ENCODE measurements around the gene RPL13A.
"Not testable (repeated sequence)": the region's sequence is repeated elsewhere in the genome, so short reads cannot be mapped to it uniquely, and the experiment has no call there.

Gene RPL13A

DNA sequence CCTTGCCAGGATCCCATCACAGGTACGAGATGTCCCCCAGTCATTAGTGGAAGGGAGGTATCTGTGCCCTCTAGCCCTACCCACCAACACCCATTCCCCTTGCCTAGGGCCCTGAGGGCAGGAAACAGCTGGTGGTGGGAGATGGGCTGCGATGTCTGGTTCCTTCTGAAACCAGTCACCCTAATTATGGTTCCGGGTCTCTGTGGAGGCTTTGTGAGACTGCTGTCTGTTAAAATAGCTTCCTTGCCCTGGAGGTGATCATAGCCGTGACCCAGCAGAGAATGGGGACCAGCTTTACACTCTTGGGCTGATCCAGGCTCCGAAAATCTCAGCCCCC lies 28.9 kb upstream of the RPL13A start:
- DNase-seq: no peak

DNA sequence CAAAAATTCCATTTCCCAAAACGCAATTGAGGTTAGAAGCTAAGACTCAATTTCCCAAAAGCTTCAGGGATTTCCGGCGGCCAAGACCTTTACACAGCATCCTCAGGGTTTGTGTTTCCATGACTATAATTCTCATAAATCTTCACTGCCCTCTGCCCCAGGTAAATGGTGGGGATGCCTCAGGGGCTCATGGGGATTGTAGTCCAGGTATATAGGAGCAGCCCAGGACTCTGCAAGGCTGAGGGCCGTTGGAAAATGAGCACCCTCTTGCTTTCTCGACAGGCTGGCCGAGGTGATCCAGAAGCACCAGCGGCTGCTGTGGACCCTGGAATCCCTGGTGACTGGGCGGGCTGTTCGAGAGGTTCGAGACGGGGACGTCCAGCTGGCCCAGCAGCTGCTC lies 28.0 kb upstream of the RPL13A start:
- DNase-seq: no peak

DNA sequence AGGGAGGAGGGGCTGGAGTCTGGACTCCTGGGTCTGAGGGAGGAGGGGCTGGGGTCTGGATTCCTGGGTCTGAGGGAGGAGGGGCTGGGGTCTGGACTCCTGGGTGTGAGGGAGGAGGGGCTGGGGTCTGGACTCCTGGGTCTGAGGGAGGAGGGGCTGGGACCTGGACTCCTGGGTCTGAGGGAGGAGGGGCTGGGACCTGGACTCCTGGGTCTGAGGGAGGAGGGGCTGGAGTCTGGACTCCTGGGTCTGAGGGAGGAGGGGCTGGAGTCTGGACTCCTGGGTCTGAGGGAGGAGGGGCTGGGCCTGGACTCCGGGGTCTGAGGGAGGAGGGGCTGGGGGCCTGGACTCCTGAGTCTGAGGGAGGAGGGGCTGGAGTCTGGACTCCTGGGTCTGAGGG lies 26.3 kb upstream of the RPL13A start:
- not testable (repeated sequence) for DNase-seq

DNA sequence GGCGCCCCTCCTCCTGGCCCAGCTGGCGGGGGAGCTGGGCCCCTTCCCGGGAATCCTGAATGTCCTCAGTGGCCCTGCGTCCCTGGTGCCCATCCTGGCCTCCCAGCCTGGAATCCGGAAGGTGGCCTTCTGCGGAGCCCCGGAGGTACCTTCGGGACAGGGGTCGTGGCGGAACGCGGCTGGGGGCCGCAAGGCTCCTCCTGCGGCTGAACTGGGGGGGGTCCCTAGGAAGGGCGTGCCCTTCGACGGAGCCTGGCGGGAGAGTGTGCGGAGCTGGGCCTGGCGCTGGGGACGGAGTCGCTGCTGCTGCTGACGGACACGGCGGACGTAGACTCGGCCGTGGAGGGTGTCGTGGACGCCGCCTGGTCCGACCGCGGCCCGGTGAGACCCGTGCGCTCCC lies 25.8 kb upstream of the RPL13A start:
- no peak for DNase-seq

DNA sequence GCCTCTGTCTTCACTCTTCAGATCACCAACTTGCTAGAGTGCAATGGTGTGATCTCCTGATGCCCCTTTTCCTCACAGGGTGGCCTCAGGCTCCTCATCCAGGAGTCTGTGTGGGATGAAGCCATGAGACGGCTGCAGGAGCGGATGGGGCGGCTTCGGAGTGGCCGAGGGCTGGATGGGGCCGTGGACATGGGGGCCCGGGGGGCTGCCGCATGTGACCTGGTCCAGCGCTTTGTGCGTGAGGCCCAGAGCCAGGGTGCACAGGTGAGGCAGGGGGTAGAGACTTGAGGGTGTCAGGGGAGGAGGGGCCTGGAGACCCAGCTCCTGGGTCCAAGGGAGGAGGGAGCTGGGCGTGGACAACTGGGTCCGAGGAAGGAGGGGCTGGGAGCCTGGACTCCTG lies 24.9 kb upstream of the RPL13A start:
- DNase-seq: no peak

DNA sequence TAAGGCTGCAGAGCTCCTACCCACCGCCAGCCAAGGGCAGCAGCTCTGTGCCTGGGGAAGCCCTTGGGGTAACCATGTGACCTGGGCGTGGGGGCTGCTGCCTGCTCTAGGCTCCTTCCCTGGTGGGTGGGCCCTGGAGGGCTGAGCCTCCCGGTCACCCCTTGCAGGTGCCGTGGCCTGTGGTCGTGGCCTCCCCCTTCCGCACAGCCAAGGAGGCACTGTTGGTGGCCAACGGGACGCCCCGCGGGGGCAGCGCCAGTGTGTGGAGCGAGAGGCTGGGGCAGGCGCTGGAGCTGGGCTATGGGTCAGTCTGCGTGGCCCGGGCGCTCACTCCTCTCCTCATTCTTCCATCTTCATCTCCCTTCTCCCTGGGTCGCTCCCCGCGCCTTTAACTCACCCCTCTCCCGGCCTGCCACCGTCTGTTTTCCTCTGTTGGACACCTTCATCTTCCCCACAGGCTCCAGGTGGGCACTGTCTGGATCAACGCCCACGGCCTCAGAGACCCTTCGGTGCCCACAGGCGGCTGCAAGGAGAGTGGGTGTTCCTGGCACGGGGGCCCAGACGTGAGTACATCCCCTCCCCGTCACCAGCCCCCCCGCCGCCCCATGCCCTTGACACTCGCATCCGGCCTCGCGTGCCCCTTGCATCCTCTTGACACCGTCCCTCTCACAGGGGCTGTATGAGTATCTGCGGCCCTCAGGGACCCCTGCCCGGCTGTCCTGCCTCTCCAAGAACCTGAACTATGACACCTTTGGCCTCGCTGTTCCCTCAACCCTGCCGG lies 23.3 kb upstream of the RPL13A start:
- DNase-seq: no peak

DNA sequence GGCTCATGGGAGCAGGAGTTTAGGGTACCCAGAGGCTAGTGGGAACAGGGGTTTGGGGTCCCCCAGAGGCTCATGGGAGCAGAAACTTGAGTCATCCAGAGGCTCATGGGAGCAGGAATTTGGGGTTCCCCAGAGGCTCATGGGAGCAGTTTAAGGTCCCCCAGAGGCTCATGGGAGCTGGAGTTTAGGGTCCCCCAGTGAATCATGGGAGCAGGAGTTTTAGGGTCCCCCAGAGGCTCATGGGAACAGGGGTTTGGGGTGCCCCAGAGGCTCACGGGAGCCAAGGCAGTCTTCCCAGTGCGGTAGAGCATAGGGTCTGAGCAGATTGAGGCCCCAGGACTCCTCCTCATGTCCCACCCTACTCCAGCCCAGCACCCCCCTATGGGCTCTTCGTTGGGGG lies 22.0 kb upstream of the RPL13A start:
- DNase-seq: no peak

DNA sequence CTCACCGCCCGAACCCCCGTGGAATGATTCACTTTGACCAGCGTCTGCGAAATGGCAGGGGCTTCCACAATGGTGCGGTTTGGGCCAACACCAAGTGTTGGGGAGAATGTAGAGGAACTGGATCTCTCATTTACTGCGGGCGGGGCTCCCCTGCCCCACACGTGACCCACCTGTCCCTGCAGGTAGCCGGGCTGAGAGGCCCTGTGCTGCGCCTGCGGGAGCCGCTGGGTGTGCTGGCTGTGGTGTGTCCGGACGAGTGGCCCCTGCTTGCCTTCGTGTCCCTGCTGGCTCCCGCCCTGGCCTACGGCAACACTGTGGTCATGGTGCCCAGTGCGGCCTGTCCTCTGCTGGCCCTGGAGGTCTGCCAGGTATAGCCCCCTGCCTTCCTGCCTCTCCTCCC lies 19.2 kb upstream of the RPL13A start:
- no peak for DNase-seq

DNA sequence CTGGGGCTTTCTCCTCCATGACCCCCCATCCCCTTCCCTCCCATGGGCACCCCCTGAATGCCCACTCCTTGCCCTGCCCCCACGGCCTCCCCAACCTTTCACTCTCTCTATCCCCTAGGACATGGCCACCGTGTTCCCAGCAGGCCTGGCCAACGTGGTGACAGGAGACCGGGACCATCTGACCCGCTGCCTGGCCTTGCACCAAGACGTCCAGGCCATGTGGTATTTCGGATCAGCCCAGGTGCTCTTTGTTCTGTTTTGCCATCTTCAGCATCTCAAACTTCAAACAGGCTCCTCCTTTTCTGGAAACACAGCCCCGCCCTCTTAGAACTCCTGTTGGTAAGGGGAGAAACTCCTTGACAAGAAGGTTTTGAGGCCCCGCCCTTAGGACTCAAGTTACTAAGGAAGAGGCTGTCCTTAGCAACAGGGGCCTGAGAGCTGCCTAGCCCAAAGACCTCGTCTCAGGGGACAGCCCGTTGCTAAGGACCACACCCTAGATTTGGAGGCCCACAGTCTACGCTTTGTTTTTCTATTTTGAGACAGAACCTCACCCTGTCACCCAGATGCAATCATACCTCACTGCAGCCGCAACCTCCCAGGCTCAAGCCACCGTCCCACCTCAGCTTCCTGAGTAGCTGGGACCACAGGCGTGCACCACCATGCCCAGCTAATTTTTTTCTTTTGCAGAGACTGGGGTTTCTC lies 18.5 kb upstream of the RPL13A start:
- DNase-seq: peak; percentile 98

DNA sequence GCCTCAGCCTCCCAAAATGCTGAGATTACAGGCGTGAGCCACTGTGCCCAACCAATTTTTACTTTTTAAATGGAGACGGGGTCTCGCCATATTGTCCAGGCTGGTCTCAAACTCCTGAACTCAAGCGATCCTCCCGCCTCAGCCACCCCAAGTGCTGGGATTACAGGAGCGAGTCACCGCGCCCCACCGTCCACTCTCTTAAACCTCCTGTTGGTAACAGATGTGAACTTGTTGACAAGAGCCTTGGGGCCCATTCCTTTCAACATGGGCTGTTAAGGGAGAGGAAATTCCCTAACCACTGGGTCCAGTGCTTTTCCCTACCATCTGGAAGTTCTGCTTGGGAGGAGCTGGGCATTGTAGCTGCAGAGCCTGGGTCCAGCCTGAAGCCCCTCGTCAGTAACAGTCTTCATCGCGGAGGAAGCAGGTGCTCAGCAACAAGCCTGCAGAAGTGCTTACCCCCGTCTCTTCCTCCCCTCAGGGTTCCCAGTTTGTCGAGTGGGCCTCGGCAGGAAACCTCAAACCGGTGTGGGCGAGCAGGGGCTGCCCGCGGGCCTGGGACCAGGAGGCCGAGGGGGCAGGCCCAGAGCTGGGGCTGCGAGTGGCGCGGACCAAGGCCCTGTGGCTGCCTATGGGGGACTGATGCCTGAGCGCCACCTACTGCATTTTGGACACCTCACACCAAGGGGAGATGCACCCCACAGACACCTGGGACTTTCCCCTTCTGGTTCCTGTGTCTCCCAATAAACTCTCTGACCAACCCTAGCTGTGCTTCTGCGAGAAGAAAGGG lies 17.4 kb upstream of the RPL13A start:
- peak; percentile 93 to 95 for DNase-seq

DNA sequence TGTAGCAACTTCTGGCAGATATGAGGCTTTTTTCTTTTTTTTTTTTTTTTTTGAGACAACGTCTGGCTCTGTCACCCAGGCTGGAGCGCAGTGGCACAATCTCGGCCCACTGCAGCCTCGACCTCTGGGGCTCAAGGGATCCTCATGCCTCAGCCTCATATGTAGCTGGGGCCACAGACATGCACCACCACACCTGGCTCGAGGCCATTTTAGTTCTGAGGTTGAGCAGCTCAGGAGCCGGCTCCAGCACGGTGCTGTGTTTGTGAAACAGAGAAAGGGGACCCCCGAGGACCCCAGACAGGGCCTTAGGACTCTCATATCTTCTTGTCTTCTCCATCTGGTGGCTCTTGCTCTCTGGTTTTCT lies 16.8 kb upstream of the RPL13A start:
- DNase-seq: no peak

DNA sequence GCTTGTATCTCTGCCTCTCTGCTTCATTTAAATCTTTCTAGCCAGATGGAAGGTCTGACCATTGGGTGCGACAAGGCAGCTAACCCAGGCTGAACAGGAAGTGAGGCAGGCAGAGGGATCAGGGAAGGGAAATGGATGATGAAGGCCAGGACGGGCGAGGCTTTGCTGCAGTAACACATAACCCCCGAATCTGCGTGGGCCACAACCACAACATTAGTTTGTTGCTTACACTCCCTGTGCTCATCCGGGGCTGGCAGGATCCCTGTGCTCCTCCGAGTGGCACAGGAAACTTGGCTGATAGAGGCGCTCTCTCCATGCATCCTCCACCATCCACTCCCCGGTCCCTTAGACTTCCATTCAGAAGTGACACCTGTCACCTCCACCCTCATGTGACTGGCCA lies 14.5 kb upstream of the RPL13A start:
- DNase-seq: no peak

DNA sequence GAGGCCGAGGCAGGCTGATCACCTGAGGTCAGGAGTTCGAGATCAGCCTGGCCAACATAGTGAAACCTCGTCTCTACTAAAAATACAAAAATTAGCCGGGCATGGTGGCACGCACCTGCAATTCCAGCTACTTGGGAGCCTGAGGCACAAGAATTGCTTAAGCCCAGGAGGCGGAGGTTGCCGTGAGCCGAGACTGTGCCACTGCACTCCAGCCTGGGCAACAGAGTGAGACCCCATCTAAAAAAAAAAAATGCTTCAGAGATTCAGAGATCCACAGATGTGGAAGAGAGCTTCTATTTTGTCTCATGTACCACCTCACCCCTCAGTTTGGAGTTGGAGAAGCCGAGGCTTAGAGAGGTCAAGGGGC lies 13.9 kb upstream of the RPL13A start:
- DNase-seq: not testable (repeated sequence)

DNA sequence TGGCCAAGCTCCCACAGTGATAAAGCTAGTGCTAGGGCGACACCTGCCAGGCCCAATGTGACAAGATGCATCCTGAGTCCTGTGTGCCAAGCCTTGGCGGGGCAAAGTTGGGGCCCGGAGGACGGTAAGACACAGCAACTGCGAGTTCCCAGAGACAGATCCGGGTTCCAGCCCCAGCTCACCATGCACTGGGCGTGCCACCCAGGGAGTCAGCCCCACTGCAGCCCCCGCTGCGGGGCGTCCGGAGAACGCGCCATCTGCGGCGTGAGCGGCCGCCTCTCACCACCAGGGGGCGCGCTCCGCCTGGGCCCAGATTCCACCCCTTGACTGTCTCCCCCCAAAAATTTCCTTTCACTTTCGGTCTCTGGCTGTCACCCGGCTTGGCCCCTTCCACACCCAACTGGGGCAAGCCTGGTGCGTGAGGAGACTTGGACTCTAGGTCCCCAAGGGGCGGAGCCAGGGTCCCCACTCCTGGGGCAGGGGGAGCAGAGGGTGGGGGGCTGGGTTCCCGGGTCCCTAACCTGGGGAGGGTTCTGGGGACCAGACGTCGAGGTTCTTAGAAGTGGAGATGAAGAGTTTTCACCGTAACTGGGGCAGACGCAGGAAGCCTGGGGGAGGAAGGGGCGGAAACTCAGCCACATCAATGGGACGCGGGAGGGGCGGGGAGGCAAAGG lies 13.4 kb upstream of the RPL13A start, which contains the start of gene FLT3LG:
Gene FLT3LG (plus strand): TSS at position 348 of the 674 bp plus-strand sequence. CDS start 425 bp downstream, outside the sequence.
- peak; percentile 96 to 97 for DNase-seq

DNA sequence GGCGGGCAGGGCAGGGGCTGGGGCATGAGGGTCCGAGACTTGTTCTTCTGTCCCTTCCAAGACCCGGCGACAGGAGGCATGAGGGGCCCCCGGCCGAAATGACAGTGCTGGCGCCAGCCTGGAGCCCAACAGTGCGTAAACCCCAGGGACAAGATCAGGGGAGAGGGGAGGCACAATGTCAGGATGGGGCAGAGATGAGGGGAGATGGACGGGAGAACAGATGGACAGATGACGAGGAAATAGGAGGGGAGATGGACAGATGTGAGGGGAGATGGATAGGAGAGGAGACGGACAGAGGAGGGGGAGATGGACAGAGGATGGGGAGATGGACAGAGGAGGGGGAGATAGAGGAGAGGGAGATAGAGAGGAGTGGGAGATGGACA lies 12.9 kb upstream of the RPL13A start:
- no peak for DNase-seq

DNA sequence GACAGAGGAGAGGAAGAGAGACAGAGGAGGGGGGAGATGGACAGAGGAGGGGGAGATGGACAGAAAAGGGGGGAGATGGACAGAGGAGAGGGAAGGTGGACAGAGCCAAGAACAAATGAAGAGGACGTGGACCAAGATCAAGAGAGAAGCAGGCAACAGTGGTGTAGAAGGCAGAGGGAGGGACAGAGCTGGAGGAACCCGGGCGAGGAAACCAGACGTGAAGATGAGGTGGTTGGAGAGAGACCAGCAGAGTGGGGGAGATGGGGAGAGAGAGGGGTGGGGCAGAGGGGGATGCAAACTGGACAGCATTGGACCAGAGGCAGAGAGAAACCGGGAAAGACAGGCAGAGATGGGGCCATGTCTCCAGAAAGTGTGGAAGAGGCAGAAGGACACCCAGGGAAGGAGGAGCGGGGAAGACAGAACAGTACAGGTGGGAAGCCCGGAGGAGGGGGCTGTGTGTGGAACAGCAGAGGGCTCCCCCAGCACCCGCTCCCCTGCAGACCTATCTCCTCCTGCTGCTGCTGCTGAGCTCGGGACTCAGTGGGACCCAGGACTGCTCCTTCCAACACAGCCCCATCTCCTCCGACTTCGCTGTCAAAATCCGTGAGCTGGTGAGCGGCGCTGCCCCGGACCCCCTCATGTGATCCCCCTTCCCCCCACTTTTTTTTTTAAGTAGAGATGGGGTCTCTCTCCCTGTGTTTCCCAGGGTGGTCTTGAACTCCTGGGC lies 12.1 kb upstream of the RPL13A start:
- DNase-seq: no peak

DNA sequence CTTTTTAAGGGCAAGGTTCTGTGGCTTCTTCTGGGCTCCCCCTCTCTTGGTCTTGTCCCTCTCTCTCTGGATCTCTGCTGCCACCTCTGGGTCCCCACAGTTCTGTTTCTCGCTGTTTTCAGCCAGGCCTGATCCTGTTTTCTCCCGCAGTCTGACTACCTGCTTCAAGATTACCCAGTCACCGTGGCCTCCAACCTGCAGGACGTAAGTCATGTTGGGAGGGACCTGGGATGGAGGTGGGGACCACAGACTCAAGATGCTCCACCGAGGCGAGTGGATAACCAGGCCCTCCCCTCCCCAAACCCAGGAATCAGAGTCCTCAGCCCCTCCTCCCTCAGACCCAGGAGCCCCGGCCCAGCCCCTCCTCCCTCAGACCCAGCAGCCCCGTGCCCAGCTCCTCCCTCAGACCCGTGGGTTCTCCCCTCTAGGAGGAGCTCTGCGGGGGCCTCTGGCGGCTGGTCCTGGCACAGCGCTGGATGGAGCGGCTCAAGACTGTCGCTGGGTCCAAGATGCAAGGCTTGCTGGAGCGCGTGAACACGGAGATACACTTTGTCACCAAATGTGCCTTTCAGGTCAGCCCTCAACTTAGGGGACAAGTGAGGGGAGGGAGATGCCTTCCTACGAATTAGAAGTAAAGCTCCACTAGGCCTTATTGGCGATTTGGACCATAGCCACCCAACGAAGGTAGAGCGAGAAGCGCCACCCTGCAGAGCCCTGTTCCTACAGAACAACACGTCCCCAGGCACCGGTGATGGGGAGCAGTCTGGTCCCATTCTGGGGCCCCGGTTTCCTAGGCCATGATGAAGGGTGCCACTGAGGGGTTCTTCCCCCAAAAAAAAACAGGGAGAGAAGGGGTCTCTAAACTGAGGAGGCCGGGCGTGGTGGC lies 11.2 kb upstream of the RPL13A start:
- peak; percentile 74 to 75 for DNase-seq

DNA sequence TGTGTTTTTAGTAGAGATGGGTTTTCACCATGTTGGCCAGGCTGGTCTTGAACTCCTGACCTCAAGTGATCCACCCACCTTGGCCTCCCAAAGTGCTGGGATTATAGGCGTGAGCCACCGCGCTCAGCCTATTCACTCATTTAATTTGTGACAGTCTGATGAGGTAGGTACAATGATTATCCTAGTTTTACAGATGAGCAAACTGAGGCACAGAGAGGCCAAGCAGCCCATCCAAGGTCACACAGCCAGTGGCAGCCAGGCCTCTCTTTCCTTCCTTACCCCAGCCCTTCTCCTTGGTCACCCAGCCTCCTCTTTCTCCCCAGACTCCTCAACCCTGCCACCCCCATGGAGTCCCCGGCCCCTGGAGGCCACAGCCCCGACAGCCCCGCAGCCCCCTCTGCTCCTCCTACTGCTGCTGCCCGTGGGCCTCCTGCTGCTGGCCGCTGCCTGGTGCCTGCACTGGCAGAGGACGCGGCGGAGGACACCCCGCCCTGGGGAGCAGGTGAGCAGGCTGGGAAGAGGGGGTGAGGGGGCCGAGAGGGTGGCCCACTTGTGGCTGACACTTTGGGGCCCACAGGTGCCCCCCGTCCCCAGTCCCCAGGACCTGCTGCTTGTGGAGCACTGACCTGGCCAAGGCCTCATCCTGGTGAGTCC lies 7.3 kb upstream of the RPL13A start:
- DNase-seq: no peak

DNA sequence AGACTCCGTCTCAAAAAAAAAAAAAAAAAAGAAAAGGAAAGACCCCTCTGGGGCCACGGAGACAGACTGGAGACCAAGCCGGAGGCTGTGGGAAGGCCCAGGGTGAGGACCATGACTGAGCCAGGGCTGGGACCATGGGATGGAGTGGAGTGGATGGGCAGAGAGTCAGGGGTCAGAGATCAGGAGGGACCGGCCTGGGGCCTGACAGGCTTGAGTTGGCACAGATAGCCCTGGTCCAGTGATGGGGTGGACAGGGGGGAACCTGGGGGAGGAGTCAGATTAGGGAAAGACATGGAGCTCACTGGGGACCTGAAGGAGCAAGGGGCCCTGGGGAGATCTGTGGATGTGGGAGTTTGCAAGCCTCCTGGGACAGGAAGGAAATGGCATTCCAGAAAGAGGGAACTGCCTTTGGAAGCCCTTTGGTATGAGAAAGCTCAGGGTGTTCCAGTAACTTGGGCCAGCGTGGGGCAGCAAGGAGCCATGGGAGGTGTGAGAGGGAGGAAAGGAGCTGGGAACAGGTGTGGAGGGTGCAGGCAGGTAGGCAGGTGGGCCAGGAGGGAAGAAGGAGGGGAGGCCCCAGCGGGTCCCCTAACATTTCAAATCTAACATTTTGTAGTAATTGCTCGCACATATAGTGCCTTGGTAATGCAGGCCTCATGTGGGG lies 6.3 kb upstream of the RPL13A start:
- no peak for DNase-seq

DNA sequence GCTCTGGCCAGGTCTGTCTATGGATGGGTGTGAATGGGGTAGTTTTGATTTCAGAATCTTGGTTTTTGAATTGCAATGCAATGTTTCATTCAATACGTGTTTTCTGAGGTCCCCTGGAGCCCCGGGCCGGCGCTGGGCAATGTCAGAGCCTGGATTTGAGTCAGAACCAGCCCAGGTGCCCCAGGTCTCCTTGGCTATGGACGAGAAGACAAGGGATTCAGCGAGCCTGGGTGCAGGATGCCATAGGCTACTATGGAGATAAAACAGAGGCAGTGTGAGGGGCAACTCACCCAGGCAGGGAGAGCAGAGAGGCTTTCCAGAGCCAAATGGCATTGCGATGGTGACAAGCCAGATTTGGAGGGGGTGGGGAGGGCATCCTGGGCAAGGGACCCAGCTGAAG lies 1.2 kb upstream of the RPL13A start:
- DNase-seq: no peak
